Heart left ventricle (tissue), 16 donors: ENCODE data around the gene UGT1A7. TPM values are rescaled to one million over a fixed set of nuclear protein-coding genes. Genes with fewer than 3 reads are reported as not detected.
"Not testable (repeated sequence)": the region's sequence is repeated elsewhere in the genome, so short reads cannot be mapped to it uniquely, and the experiment has no call there.

Experiments used
- ATAC-seq, 4 donors: fragments of 200-7000 bp; cut with Tn5 transposase; one replicate each; pipeline ENCODE4 v1.9.1; 2020 to 2022; ENCODE audit warnings: moderate library complexity in 4 of 4, mild to moderate bottlenecking in 3 of 4, moderate number of reproducible peaks in 1 of 4
- DNase-seq, 5 donors: peaks; one replicate each; pipeline ENCODE4 v3.0.0-alpha.2; 2020
- H3K27ac ChIP-seq, 12 donors: fragments of 200-600 bp; sonication (generic) in 4 of 12; one replicate each; pipeline versions ENCODE4 v1.5.0 to v1.8.0; 2016 to 2022; ENCODE audit warnings: mild to moderate bottlenecking in 2 of 12
- H3K27me3 ChIP-seq, 9 donors: fragments of 200-600 bp; sonication (generic) in 2 of 9; one replicate each; pipeline versions ENCODE4 v1.5.1 to v1.8.0; 2016 to 2022; ENCODE audit warnings: mild to moderate bottlenecking in 3 of 9
- H3K36me3 ChIP-seq, 9 donors: fragments of 200-600 bp; sonication (generic) in 2 of 9; one replicate each; pipeline versions ENCODE4 v1.5.0 to v1.8.0; 2018 to 2022; ENCODE audit warnings: mild to moderate bottlenecking in 2 of 9
- H3K4me1 ChIP-seq, 12 donors: fragments of 200-600 bp; sonication (generic) in 4 of 12; one replicate each; pipeline versions ENCODE4 v1.5.0 to v1.8.0; 2016 to 2022; ENCODE audit warnings: mild to moderate bottlenecking in 3 of 12
- H3K4me3 ChIP-seq, 12 donors: fragments of 200-600 bp; sonication (generic) in 4 of 12; one replicate each; pipeline versions ENCODE4 v1.5.0 to v1.8.0; 2017 to 2022; ENCODE audit warnings: mild to moderate bottlenecking in 9 of 12, moderate library complexity in 4 of 12
- H3K9me3 ChIP-seq, 12 donors: fragments of 200-600 bp; sonication (generic) in 4 of 12; one replicate each; pipeline versions ENCODE4 v1.5.0 to v1.8.0; 2016 to 2022; ENCODE audit warnings: mild to moderate bottlenecking in 1 of 12
- POLR2A ChIP-seq, 2 donors: fragments of 450-650 bp; IDR thresholded peaks; one replicate each; pipeline ENCODE4 v1.6.1; 2017; ENCODE audit warnings: antibody characterized with exemption in 2 of 2, mild to moderate bottlenecking in 2 of 2, moderate library complexity in 2 of 2
- WGBS, 4 donors: extraction: QIAGEN DNeasy Blood & Tissue Kit in 2 of 4; methylation state at CpG; one replicate each; pipeline versions ENCODE4 v1.1.5 to v1.1.7; 2013 to 2018; 5-methylcytosine and 5-hydroxymethylcytosine counted together
- intact Hi-C, 10 donors: fragments of 100-400 bp; cut with DNase I; formaldehyde crosslinking; loops; one replicate each; pipeline versions ENCODE4 v1.11.1 to v1.14.2; 2022
- long read RNA-seq, 3 donors: library from polyadenylated mRNA; unstranded; transcript quantifications; one replicate each; pipeline ENCODE4 v2.0.0, GENCODE V29; 2020 to 2021
- polyA plus RNA-seq, 2 donors: library from polyadenylated mRNA; stranded (reverse); fragments of 200-250 nt; gene quantifications; one replicate each; pipeline ENCODE4 v1.2.3, GENCODE V29; 2013
- total RNA-seq, 9 donors: library from RNA; depleted of rRNA in 2 of 9; stranded (reverse); fragments of >200 nt in 2 of 9; fragmentation: NEBNext Ultra II Directional in 3 of 9; extraction: Animal tissue kit (Norgen Biotek cat#: 25700) in 3 of 9; gene quantifications; one replicate each; pipeline versions ENCODE4 v1.1.0 to v1.2.4, GENCODE V29; 2016 to 2023
- TF ChIP-seq, protein P1 (sequence below), 12 donors: fragments of 200-600 bp; sonication (generic) in 4 of 12; IDR thresholded peaks; one replicate each; pipeline versions ENCODE4 v1.5.0 to v1.8.0; 2018 to 2022; ENCODE audit warnings: antibody characterized with exemption in 12 of 12, mild to moderate bottlenecking in 5 of 12
- donor health status: ischemic (EF 13 %, LVEDD 7.1; RV severe dilation, severe dysfunction).
- donor health status: healthy with polysubstance abuse.
- donor health status: DM: no; HTN: yes; CAD: no.
- donor health status: DM: no; HTN: no; CAD: no.
- donor health status: ischemic (EF 25% LVEDD 6.9; RV normal size, moderate dysfunction).
- donor health status: ischemic (EF 25% LVEDD 5.7; RV mildly dilated, moderate dysfunction).
- donor health status: healthy.
- donor health status: DM: yes; HTN: yes; CAD: no.
- donor health status: ischemic (EF 35%, LVEDD 5.7; RV mildly dilated, moderate dysfunction).
- donor health status: nonischemic (EF 11% LVEDD 7.7; RV severe dilation, severe dysfunction).
- donor health status: DM: yes; HTN: yes; CAD: no.
- donor health status: PGD.
- donor health status: ischemic (EF 29% LVEDD 5.4; RV normal size, mild dysfunction).
- donor health status: nonischemic (EF 23%, LVEDD 6.1; RV moderate dilation, normal function).

Gene UGT1A7
- total RNA-seq (not detected), polyA plus RNA-seq (not detected)
- long read RNA-seq, donor 1, result 0 reads
- long read RNA-seq, donor 2, result 0 reads
- long read RNA-seq, donor 3, result 0 reads

DNA sequence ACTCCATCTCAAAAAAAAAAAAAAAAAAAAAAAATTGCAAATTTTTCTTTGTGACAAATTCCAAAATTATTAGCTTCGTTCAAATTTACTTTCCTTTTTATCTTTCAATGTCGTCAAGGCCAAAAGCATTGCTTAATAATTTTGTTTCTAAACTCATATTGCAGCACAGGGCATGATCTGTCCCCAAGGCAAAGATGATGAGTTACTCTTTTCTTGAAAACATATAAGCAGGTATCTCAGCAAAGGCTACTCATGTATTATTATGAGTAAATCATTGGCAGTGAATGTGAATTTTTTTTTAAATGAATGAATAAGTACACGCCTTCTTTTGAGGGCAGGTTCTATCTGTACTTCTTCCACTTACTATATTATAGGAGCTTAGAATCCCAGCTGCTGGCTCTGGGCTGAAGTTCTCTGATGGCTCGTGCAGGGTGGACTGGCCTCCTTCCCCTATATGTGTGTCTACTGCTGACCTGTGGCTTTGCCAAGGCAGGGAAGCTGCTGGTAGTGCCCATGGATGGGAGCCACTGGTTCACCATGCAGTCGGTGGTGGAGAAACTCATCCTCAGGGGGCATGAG is at the start of gene UGT1A7:
Gene UGT1A7 (plus strand): TSS at position 381 of the 579 bp plus-strand sequence. CDS start 37 bp downstream, at position 418.
- intact Hi-C loops, result no loop called here
- H3K4me1 ChIP-seq, result no peaks in the 10 kb centered on the region
- WGBS, 4 donors, result 72 to 81% (median 74%) methylated on average over 5 of the region's 5 CpGs

DNA sequence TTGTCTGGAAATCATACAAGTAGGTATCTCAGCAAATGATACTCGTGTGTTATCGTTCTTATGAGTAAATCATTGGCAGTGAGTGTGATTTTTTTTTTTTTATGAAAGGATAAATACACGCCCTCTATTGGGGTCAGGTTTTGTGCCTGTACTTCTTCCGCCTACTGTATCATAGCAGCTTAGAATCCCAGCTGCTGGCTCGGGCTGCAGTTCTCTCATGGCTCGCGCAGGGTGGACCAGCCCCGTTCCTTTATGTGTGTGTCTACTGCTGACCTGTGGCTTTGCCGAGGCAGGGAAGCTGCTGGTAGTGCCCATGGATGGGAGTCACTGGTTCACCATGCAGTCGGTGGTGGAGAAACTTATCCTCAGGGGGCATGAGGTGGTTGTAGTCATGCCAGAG is 45.4 kb upstream of the UGT1A7 start, which contains the start of gene UGT1A10:
Gene UGT1A10 (plus strand): TSS at position 143 of the 400 bp plus-strand sequence. CDS start 75 bp downstream, at position 218.
- H3K27me3 ChIP-seq, H3K9me3 ChIP-seq, H3K27ac ChIP-seq, DNase-seq, H3K36me3 ChIP-seq, H3K4me3 ChIP-seq, intact Hi-C loops, H3K4me1 ChIP-seq, ATAC-seq: not testable (repeated sequence)
- WGBS, 4 donors, result 80 to 88% (median 85%) methylated on average over 10 of the region's 10 CpGs

More for the DNA sequence above, at the start of gene UGT1A7:
- no peaks in the 10 kb centered on the region for H3K36me3 ChIP-seq
- no peak within 1 kb of the TSS for H3K27ac ChIP-seq
- H3K27me3 ChIP-seq, result peaks cover 0 to 17% (median 0%) of the 10 kb centered on the region in 9 donors
- DNase-seq (no peak), ATAC-seq (no peak)
- TF ChIP-seq, protein P1, sequence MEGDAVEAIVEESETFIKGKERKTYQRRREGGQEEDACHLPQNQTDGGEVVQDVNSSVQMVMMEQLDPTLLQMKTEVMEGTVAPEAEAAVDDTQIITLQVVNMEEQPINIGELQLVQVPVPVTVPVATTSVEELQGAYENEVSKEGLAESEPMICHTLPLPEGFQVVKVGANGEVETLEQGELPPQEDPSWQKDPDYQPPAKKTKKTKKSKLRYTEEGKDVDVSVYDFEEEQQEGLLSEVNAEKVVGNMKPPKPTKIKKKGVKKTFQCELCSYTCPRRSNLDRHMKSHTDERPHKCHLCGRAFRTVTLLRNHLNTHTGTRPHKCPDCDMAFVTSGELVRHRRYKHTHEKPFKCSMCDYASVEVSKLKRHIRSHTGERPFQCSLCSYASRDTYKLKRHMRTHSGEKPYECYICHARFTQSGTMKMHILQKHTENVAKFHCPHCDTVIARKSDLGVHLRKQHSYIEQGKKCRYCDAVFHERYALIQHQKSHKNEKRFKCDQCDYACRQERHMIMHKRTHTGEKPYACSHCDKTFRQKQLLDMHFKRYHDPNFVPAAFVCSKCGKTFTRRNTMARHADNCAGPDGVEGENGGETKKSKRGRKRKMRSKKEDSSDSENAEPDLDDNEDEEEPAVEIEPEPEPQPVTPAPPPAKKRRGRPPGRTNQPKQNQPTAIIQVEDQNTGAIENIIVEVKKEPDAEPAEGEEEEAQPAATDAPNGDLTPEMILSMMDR (IDR thresholded peaks at IDR 0.05), result no peak
- no peak for TF ChIP-seq POLR2A (IDR thresholded peaks at IDR 0.05)
- H3K4me3 ChIP-seq, result no peak within 1 kb of the TSS
- H3K9me3 ChIP-seq, result no peaks in the 10 kb centered on the region

DNA sequence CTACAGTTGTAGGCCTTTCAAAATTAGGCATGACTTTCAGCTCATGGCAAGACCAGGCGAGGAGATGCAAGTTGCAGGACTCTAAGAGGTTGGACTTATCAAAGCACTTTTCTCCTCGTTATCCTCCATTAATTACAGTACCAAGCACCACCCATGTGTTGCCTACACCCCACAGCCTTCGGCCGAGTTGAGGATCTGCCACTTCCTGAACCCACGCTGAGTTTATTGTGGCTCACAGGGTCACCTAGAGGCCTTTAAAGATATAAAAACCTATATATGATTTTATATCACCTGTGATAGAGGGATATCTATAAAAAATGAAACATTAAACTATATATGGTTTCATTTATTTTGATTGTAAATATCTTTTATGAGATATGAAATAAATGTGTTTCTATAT is 42.9 kb upstream of the UGT1A7 start:
- peaks cover 0 to 3% (median 0%) of the 10 kb centered on the region in 9 donors for H3K27me3 ChIP-seq
- 43 to 56% (median 49%) methylated on average over 5 of the region's 5 CpGs for WGBS, 4 donors

DNA sequence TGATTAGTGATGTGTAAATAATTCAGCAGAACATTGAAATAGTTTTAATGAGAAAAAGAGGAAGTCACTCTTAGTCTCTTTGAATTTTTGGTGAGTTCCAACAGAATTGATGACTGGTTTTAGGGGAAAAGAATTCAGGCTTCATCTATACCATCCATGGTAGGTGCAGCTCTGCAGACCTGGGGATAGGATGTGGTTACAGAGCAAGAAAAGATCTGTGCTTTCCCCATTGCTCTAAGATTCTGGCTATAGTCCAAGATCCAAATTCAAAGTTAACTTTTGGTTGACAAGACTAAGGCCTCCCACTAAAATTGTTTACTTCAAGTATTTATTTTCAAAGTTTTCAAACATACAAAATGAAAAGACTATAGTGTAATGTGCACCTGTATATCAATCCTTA is 41.8 kb upstream of the UGT1A7 start:
- H3K4me3 ChIP-seq, result no peak overlapping the region
- ATAC-seq, result no peak
- intact Hi-C loops, result no loop called here
- no peak for TF ChIP-seq POLR2A (IDR thresholded peaks at IDR 0.05)
- TF ChIP-seq, protein P1 (IDR thresholded peaks at IDR 0.05), result no peak
- H3K27ac ChIP-seq, result no peak overlapping the region
- no peaks in the 10 kb centered on the region for H3K4me1 ChIP-seq
- peaks cover 0 to 13% (median 0%) of the 10 kb centered on the region in 12 donors for H3K9me3 ChIP-seq
- DNase-seq, result no peak
- H3K36me3 ChIP-seq, result no peaks in the 10 kb centered on the region
- peaks cover 0 to 3% (median 0%) of the 10 kb centered on the region in 9 donors for H3K27me3 ChIP-seq

More for the DNA sequence above, 42.9 kb upstream of the UGT1A7 start:
- H3K4me1 ChIP-seq, result no peaks in the 10 kb centered on the region
- DNase-seq (no peak), ATAC-seq (no peak)
- H3K9me3 ChIP-seq, result peaks cover 0 to 13% (median 0%) of the 10 kb centered on the region in 12 donors
- H3K36me3 ChIP-seq, result no peaks in the 10 kb centered on the region
- no peak overlapping the region for H3K27ac ChIP-seq
- no peak for TF ChIP-seq POLR2A (IDR thresholded peaks at IDR 0.05)
- TF ChIP-seq, protein P1 (IDR thresholded peaks at IDR 0.05), result no peak
- no peak overlapping the region for H3K4me3 ChIP-seq
- intact Hi-C loops, result no loop called here
